PC-9 (cell line): ENCODE measurements around the gene MC3R.

Experiments
- CTCF ChIP-seq: fragments of 200-600 bp; sonication (generic); conservative IDR thresholded peaks from 2 replicates; pipeline ENCODE4 v1.6.1; 2017; ENCODE audit warnings: mixed run types, antibody characterized with exemption, mild to moderate bottlenecking, moderate library complexity
- EZH2 ChIP-seq: fragments of 200-600 bp; sonication (generic); IDR thresholded peaks from 2 replicates; pipeline ENCODE4 v1.8.0; 2017; ENCODE audit warnings: antibody characterized with exemption, low read depth

- TF ChIP-seq CTCF (no peak), EZH2 (no peak)
Measured at GRCh38 chr20:56208121-56208520, 40.4 kb upstream of the MC3R start.
